SK-N-SH treated with all-trans-retinoic acid at 6 μM for 48 hours (cell line): ENCODE data around the gene CREB1.

ENCODE experiments used
- ATAC-seq: fragments of 200-7000 bp; cut with Tn5 transposase; 3 replicates; pipeline ENCODE4 v1.9.1; 2020; ENCODE audit warnings: mild to moderate bottlenecking, moderate library complexity
- ARNTL ChIP-seq: fragments of 450-650 bp; formaldehyde crosslinking; IDR thresholded peaks from 2 replicates; pipeline ENCODE4 v1.5.0; 2020; ENCODE audit warnings: low read depth, mild to moderate bottlenecking, moderate library complexity, borderline replicate concordance
- CSDC2 ChIP-seq: fragments of 250-450 bp; sonication (Bioruptor Pico); IDR thresholded peaks from 2 replicates; pipeline ENCODE4 v1.5.0; 2020; ENCODE audit warnings: mild to moderate bottlenecking, moderate library complexity
- ESRRG ChIP-seq: fragments of 250-450 bp; sonication (Bioruptor Pico); IDR thresholded peaks from 2 replicates; pipeline ENCODE4 v1.6.1; 2021; ENCODE audit warnings: mild to moderate bottlenecking
- GLIS3 ChIP-seq: fragments of 250-450 bp; sonication (Bioruptor Pico); IDR thresholded peaks from 2 replicates; pipeline ENCODE4 v1.5.0; 2020; ENCODE audit warnings: mild to moderate bottlenecking, moderate library complexity
- ISL1 ChIP-seq: fragments of 250-450 bp; sonication (Bioruptor Pico); IDR thresholded peaks from 2 replicates; pipeline ENCODE4 v2.1.2; 2022; ENCODE audit warnings: mild to moderate bottlenecking, moderate library complexity
- OSR1 ChIP-seq: fragments of 250-450 bp; sonication (Bioruptor Pico); IDR thresholded peaks from 2 replicates; pipeline ENCODE4 v1.8.0; 2022; ENCODE audit warnings: moderate library complexity, mild to moderate bottlenecking, inconsistent platforms
- POU6F1 ChIP-seq: fragments of 250-450 bp; sonication (Bioruptor Pico); IDR thresholded peaks from 2 replicates; pipeline ENCODE4 v1.8.0; 2021; ENCODE audit warnings: low read depth, mild to moderate bottlenecking, moderate library complexity, borderline replicate concordance
- PPARA ChIP-seq: fragments of 250-450 bp; sonication (Bioruptor Pico); IDR thresholded peaks from 2 replicates; pipeline ENCODE4 v1.5.0; 2020; ENCODE audit warnings: mild to moderate bottlenecking, borderline replicate concordance
- RARB ChIP-seq: fragments of 250-450 bp; sonication (Bioruptor Pico); IDR thresholded peaks from 2 replicates; pipeline ENCODE4 v1.8.0; 2021; ENCODE audit warnings: mild to moderate bottlenecking, moderate library complexity
- SNAI2 ChIP-seq: fragments of 250-450 bp; sonication (Bioruptor Pico); IDR thresholded peaks from 2 replicates; pipeline ENCODE4 v1.5.0; 2020; ENCODE audit warnings: mild to moderate bottlenecking, moderate library complexity
- TCF4 ChIP-seq: fragments of 250-450 bp; sonication (Bioruptor Pico); IDR thresholded peaks from 2 replicates; pipeline ENCODE4 v1.8.0; 2021; ENCODE audit warnings: mild to moderate bottlenecking, moderate library complexity, borderline replicate concordance
- TOX ChIP-seq: fragments of 250-450 bp; sonication (Bioruptor Pico); IDR thresholded peaks from 2 replicates; pipeline ENCODE4 v1.8.0; 2021; ENCODE audit warnings: mild to moderate bottlenecking, moderate library complexity, borderline replicate concordance
- ZFP3 ChIP-seq: fragments of 250-450 bp; sonication (Bioruptor Pico); IDR thresholded peaks from 2 replicates; pipeline ENCODE4 v1.5.0; 2020; ENCODE audit warnings: mild to moderate bottlenecking, moderate library complexity
- ZFP30 ChIP-seq: fragments of 450-650 bp; formaldehyde crosslinking; IDR thresholded peaks from 2 replicates; pipeline ENCODE4 v1.5.0; 2022; ENCODE audit warnings: mild to moderate bottlenecking, moderate library complexity
- ZNF70 ChIP-seq: fragments of 450-650 bp; formaldehyde crosslinking; IDR thresholded peaks from 2 replicates; pipeline ENCODE4 v1.5.0; 2020; ENCODE audit warnings: mild to moderate bottlenecking, moderate library complexity
- ZNF8 ChIP-seq: fragments of 450-650 bp; formaldehyde crosslinking; IDR thresholded peaks from 2 replicates; pipeline ENCODE4 v1.5.0; 2020; ENCODE audit warnings: mild to moderate bottlenecking, moderate library complexity
- TF ChIP-seq, protein P1 (sequence below): fragments of 250-450 bp; sonication (Bioruptor Pico); IDR thresholded peaks from 2 replicates; pipeline ENCODE4 v1.5.1; 2021; ENCODE audit warnings: mild to moderate bottlenecking, moderate library complexity
- TF ChIP-seq, protein P2 (sequence below): fragments of 250-450 bp; sonication (Bioruptor Pico); IDR thresholded peaks from 2 replicates; pipeline ENCODE4 v1.5.0; 2020; ENCODE audit warnings: mild to moderate bottlenecking, moderate library complexity
- TF ChIP-seq, protein P3 (sequence below): fragments of 250-450 bp; sonication (Bioruptor Pico); IDR thresholded peaks from 2 replicates; pipeline ENCODE4 v1.5.1; 2020; ENCODE audit warnings: low read depth, mild to moderate bottlenecking, moderate library complexity

CREB1 gene

GRCh38 chr2:207587305-207587704 is 57.5 kb downstream of the CREB1 start:
- TF ChIP-seq ZNF70 (CRISPR knock-in tag): no peak
- no peak for TF ChIP-seq TCF4 (CRISPR knock-in tag)
- TF ChIP-seq RARB: no peak
- no peak for TF ChIP-seq TOX
- TF ChIP-seq POU6F1 (CRISPR knock-in tag): no peak
- TF ChIP-seq, protein P1, sequence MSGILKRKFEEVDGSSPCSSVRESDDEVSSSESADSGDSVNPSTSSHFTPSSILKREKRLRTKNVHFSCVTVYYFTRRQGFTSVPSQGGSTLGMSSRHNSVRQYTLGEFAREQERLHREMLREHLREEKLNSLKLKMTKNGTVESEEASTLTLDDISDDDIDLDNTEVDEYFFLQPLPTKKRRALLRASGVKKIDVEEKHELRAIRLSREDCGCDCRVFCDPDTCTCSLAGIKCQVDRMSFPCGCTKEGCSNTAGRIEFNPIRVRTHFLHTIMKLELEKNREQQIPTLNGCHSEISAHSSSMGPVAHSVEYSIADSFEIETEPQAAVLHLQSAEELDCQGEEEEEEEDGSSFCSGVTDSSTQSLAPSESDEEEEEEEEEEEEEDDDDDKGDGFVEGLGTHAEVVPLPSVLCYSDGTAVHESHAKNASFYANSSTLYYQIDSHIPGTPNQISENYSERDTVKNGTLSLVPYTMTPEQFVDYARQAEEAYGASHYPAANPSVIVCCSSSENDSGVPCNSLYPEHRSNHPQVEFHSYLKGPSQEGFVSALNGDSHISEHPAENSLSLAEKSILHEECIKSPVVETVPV (CRISPR knock-in tag): no peak
- no peak for TF ChIP-seq CSDC2 (CRISPR knock-in tag)
- no peak for TF ChIP-seq ARNTL (CRISPR knock-in tag)
- TF ChIP-seq OSR1: no peak
- no peak for TF ChIP-seq ESRRG (CRISPR knock-in tag)
- TF ChIP-seq, protein P2, sequence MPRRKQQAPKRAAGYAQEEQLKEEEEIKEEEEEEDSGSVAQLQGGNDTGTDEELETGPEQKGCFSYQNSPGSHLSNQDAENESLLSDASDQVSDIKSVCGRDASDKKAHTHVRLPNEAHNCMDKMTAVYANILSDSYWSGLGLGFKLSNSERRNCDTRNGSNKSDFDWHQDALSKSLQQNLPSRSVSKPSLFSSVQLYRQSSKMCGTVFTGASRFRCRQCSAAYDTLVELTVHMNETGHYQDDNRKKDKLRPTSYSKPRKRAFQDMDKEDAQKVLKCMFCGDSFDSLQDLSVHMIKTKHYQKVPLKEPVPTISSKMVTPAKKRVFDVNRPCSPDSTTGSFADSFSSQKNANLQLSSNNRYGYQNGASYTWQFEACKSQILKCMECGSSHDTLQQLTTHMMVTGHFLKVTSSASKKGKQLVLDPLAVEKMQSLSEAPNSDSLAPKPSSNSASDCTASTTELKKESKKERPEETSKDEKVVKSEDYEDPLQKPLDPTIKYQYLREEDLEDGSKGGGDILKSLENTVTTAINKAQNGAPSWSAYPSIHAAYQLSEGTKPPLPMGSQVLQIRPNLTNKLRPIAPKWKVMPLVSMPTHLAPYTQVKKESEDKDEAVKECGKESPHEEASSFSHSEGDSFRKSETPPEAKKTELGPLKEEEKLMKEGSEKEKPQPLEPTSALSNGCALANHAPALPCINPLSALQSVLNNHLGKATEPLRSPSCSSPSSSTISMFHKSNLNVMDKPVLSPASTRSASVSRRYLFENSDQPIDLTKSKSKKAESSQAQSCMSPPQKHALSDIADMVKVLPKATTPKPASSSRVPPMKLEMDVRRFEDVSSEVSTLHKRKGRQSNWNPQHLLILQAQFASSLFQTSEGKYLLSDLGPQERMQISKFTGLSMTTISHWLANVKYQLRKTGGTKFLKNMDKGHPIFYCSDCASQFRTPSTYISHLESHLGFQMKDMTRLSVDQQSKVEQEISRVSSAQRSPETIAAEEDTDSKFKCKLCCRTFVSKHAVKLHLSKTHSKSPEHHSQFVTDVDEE (CRISPR knock-in tag): no peak
- TF ChIP-seq ZFP30 (CRISPR knock-in tag): no peak
- TF ChIP-seq GLIS3 (CRISPR knock-in tag): no peak
- TF ChIP-seq ZFP3 (CRISPR knock-in tag): no peak
- no peak for TF ChIP-seq ZNF8 (CRISPR knock-in tag)
- no peak for TF ChIP-seq ISL1 (CRISPR knock-in tag)
- ATAC-seq: no peak

DNA sequence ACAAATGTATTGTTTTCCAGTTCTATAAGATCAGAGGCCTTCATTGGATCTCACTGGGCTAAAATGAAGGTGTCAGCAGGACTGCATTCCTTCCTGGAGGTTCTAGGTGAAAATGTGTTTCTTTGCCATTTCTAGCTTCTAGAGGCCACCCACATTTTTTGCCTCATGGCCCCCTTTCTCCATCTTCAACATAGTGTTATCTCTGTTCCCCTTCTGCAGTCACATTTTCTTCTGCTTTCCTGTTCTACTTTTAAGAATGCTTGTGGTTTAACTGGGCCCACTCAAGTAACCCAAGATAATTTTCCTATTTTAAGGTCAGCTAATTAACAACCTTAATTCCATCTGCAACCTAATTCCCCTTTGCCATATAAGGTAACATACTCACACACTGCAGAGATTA is 59.4 kb downstream of the CREB1 start:
- no peak for TF ChIP-seq TCF4 (CRISPR knock-in tag)
- TF ChIP-seq, protein P2 (CRISPR knock-in tag): no peak
- TF ChIP-seq, protein P1 (CRISPR knock-in tag): no peak
- TF ChIP-seq PPARA (CRISPR knock-in tag): no peak
- TF ChIP-seq POU6F1 (CRISPR knock-in tag): no peak
- no peak for TF ChIP-seq ZFP30 (CRISPR knock-in tag)
- ATAC-seq: no peak

- no peak for ATAC-seq
- TF ChIP-seq ARNTL (CRISPR knock-in tag): no peak
- no peak for TF ChIP-seq ESRRG (CRISPR knock-in tag)
- no peak for TF ChIP-seq SNAI2 (CRISPR knock-in tag)
- TF ChIP-seq GLIS3 (CRISPR knock-in tag): no peak
- TF ChIP-seq, protein P3, sequence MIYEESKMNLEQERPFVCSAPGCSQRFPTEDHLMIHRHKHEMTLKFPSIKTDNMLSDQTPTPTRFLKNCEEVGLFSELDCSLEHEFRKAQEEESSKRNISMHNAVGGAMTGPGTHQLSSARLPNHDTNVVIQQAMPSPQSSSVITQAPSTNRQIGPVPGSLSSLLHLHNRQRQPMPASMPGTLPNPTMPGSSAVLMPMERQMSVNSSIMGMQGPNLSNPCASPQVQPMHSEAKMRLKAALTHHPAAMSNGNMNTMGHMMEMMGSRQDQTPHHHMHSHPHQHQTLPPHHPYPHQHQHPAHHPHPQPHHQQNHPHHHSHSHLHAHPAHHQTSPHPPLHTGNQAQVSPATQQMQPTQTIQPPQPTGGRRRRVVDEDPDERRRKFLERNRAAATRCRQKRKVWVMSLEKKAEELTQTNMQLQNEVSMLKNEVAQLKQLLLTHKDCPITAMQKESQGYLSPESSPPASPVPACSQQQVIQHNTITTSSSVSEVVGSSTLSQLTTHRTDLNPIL (CRISPR knock-in tag): no peak
Measured at GRCh38 chr2:207593277-207593676, 63.5 kb downstream of the CREB1 start.
